SH-SY5Y (cell line): Measurements from ENCODE around the gene L3MBTL2.

Experiments used
- GATA2 ChIP-seq: IDR thresholded peaks from 2 replicates; pipeline ENCODE4 v1.6.1; 2011; ENCODE audit warnings: mild to moderate bottlenecking, low read depth, low read length
- GATA3 ChIP-seq: IDR thresholded peaks from 2 replicates; pipeline ENCODE4 v1.6.1; 2011; ENCODE audit warnings: low read depth, mild to moderate bottlenecking, low read length, moderate library complexity

DNA sequence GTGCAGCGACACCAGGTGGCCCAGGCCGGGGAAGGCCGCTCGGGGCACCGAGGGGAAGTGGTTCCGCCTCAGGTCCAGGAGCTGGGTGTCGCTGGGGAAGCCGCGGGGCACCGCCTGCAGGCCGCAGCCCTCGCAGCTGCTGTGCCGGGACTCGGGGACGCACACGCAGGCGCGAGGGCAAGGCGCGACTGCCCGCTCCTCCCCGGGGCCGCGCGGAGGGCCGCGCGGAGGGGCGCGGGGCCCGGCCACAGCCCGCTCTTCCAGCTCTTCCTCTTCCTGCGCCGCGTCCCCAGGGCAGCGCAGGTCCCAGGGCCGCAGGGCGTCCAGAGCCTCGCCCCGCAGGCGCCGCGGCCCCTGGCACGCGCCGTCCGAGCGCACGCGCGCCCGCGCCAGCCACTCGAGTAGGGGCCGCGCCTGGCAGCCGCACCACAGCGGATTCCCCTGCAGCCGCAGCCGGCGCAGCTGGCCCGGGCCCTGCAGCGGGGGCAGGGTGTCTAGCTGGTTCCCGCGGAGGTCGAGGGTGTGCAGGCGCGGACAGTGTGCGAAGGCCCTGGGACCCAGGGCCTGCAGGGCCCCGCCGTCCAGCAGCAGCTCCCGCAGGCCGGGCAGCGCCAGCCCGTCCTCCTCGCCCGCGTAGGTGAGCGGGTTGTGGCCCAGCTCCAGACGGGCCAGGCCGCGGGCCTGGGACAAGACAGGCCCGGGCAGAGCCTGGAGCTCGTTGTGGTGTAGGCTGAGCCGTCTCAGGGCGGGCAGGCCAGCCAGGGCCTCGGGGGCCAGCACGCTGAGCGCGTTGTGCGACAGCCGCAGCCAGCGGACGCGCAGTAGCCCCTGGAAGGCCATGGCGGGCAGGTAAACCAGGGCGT, 32.8 kb downstream of the L3MBTL2 start:
- no peak for TF ChIP-seq GATA2
- no peak for TF ChIP-seq GATA3
